Sciatic nerve (tissue), 2 donors: ENCODE results near the gene GPR180. TPM values are rescaled to one million over a fixed set of nuclear protein-coding genes. Genes with fewer than 3 reads are reported as not detected.

Experiments
- ATAC-seq: fragments of 200-7000 bp; cut with Tn5 transposase; one replicate; pipeline ENCODE4 v1.9.1; 2020; ENCODE audit warnings: mild to moderate bottlenecking, moderate library complexity
- DNase-seq: peaks from one replicate; pipeline ENCODE4 v3.0.0-alpha.2; 2020; ENCODE audit warnings: low spot score
- intact Hi-C: fragments of 100-400 bp; cut with DNase I; formaldehyde crosslinking; loops from one replicate; pipeline ENCODE4 v1.14.2; 2022
- total RNA-seq: library from RNA; stranded (reverse); fragmentation: NEBNext Ultra II Directional; extraction: Animal tissue kit (Norgen Biotek cat#: 25700); gene quantifications from one replicate; pipeline ENCODE4 v1.2.1, GENCODE V29; 2021
- donor health status: DM: no; HTN: no; CAD: no.
- donor health status: DM: no; HTN: no; CAD: no.

The GPR180 gene
- total RNA-seq, 1 donor from 2014 or later: 5.8 TPM

DNA sequence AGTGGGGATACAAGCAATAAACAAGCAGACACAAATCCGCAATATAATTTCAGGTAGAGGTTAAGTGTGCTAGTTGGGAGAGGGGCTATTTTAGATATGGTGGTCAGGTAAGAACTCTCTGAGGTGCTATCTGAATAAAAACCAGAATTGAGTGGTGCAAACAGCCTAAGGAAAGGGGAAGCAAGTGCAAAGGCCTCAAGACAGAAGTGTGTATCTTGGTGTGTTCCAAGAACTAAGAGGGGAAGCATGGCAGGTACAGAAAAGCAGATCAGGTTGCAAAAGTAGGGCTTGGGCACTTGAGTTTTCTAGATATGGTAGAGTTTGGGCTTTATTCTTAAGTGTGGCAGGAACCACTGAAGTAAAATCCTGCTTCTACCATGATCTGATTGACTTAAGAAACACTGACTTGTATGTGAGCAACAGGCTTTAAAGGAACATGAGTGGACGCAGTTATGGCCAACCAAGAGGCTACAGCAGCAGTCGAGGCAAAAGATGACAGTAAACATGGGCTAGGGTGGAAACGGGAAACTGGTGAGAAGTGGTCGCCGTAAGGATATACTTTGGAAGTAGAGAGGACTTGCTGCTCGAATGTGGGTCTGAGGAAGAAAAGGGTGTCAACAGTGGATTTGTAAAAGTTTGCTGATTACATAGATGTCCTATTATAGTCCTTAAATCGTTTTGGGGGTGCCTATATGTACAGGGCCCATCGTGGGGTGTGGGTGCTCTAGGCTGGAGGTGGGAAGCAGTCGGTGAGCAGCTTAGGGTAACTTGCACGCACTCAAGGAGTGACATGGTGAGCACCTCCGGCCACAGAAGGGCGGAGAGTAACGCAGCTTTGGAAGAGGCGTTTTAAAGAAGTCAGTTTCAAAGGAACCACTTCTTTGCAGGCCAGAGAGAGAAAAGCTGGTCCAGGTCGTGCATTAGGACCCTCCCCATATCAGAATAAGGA lies 6.4 kb upstream of the GPR180 start:
- DNase-seq (no peak), ATAC-seq (peak; percentile 63)
- intact Hi-C loops: loop anchor here (5.0 kb wide), 1 partner anchor 48 kb away; no protein-coding TSS in a partner anchor

DNA sequence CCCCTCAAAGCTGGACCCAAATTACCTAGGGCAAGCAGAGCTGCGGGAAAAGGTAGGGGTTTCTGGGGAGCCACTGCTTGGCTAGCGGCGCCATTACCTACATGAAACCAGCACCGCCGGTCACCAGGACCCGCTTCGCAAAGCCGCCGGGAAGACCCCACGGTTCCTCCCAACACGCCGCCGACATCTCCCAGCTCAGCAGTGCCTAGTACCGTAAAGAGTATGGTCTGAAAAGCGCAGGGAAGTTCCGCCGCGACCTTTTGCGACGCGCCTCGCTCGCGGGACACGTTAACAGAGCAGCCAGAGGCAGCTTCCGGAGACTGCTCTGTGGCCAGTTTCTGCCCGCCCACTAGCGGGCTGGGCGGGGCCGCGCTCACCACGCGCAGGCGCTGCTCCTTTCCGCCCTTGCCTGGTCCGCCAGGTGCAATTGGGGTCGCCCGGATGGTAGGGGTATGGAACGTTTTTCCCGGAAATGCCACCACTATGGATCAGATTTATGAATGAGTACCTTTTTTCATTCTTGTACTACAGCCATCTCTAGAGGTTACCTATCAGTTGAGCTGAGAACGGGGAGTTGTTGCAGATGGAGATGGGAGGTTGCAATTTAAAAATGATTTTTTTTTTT lies 5.6 kb upstream of the GPR180 start, which contains the start of gene TGDS:
Gene TGDS (minus strand): TSS at position 203 of the 625 bp plus-strand sequence. CDS start 16 bp downstream, at position 187.
- intact Hi-C loops: loop anchor here (5.0 kb wide), 1 partner anchor 49 kb away; no protein-coding TSS in a partner anchor
- DNase-seq (peak; percentile 91), ATAC-seq (peak; percentile 99)

DNA sequence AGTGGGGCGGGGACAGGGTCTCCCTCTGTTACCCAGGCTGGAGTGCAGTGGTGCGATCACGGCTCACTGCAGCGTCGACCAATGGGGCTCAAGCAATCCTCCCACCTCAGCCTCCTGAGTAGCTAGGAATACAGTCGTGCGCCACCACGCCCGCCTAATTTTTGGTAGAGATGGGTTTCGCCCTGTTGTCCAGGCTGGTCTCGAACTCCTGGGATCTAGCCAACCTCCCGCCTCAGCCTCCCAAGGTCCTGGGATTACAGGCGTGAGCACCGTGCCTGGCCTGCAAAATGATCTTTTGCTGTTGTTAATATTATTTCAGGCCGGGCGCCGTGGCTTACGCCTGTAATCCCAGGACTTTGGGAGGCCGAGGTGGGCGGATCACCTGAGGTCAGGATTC lies 5.1 kb upstream of the GPR180 start:
- intact Hi-C loops: loop anchor here (5.0 kb wide), 1 partner anchor 49 kb away; no protein-coding TSS in a partner anchor
- DNase-seq (peak; percentile 65), ATAC-seq (peak; percentile 4)

DNA sequence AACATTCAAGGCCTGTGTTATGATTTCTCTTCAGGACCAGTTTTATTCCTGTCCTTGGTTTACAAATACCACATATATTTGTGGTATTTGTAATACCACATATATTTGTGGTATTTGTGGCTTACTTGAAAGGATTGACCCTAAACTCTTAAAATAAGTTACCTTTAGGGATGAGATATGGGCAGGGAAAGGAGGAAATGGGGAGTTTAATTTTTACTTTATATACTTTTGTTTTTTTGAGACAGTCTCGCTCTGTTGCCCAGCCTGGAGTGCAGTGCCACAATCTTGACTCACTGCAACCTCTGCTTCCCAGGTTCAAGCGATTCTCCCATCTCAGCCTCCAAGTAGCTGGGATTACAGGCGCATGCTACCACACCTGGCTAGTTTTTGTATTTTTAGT lies 3.4 kb upstream of the GPR180 start:
- no peak for ATAC-seq
- intact Hi-C loops: loop anchor here (5.0 kb wide), 1 partner anchor 51 kb away; no protein-coding TSS in a partner anchor
- DNase-seq: no peak

DNA sequence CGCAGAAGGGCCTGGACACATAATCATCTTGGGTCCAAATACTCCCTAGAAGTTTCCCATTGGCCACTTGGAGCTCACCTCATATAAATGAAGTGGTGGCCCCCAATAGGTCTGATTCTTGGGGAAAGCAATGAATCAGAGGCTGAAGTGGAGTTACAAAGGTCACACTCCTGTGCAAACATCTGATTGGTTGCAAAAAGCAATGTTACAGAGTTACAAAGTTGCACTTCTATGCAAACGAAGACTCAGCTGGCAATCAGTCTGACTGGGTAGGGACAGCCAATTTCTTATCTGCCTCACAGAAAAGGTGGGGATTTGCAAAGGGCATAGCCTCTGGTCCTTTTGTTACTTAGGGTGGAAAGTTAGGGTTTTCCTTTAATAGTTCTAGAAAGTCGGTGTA lies 1.8 kb upstream of the GPR180 start:
- intact Hi-C loops: loop anchor here (5.0 kb wide), 1 partner anchor 53 kb away; no protein-coding TSS in a partner anchor
- no peak for ATAC-seq
- no peak for DNase-seq

DNA sequence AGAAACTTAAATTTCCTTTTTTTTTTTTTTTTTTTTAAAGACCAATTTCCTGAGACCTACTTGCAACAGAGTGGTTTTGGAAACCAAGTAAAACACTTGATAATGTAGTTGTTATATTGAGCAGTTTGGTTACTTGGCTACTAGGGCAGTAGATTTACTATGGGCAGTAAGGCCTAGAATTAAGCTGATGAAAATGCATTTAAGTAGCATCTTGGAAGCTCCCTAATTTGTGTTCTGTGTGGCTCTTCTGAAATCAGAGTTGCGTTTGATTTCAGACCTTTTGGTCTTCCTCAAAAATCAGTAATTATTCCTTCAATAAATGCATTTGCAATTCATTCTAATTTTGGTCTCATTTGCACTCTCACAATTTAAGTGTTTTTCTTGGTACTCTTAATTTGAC lies 810 bp downstream of the GPR180 start:
- no peak for DNase-seq
- intact Hi-C loops: no loop called here
- ATAC-seq: no peak

DNA sequence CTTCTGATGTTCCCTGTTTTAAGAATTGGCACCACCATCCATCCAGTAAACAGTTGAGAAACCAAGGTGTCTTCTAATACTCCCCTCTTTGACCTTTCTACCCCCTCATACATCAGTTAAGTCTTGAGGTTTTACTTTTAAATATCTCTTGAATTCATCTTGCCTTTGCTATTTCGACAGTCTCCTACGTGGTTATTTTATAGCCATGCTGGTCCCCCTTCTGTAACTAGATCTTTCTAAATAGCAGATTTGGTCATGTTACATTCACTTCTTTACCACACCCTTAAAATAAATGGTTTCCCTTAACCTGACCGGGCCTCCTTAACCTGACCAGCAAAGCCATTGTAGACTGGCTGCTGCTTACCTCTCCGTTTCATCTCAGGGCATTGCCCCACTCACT lies 5.4 kb downstream of the GPR180 start:
- DNase-seq (no peak), ATAC-seq (no peak)
- intact Hi-C loops: no loop called here

DNA sequence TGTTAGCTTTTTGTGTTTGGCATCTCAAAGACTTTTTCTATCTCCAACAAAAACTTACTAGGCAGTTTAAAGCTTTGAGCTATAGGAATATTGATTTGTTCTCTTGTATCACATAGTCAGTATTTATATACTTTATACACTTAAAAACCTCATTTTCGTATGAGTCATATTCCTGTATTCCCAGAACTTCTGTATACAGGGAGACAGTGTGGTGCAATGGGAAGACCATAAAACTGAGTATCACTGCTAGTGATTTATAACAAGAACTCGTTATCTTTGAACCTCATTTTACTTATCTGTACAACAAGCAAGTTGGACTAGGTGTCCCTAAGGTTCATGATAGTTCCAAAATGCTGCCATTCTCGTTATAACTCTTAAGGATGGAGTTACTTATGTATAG lies 6.3 kb downstream of the GPR180 start:
- intact Hi-C loops: no loop called here
- no peak for ATAC-seq
- DNase-seq: no peak

DNA sequence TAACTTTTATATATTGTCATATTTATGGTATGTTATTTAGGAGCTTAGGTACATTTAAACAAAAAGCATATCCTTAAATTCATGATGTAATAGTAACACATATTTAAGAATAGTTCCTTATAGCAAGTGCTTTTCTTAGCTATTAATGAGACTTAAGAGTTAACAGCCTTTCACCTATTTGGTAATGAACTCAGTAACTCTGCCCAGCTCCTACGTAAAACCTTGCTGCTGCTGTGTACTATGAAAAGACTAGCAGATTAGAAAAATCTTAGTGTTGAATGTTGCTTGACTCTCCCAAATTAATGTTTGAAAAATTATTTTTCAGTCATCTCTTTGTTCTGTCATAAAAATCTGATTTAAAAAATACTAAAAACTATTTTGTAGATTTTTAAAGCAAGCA lies 6.9 kb downstream of the GPR180 start:
- intact Hi-C loops: no loop called here
- DNase-seq (no peak), ATAC-seq (no peak)

DNA sequence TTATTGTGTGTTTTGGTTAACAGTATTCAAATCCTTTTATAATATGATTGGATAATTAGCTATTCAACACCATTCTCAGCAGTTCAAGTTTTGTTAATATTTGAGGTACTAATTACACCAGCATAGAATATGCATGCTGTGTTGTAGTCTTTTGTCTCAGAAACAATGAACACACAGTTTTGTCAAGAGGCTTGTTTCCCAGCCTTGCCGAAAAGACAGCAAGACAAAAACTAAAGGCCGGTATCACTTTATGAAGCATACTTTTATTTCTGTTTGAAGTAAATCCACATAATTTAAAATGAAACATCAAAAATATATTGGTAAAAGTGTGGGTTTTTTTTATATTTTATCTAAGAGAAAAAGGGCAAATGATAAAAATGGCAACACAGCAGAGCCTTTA lies 7.5 kb downstream of the GPR180 start:
- intact Hi-C loops: no loop called here
- no peak for ATAC-seq
- no peak for DNase-seq

DNA sequence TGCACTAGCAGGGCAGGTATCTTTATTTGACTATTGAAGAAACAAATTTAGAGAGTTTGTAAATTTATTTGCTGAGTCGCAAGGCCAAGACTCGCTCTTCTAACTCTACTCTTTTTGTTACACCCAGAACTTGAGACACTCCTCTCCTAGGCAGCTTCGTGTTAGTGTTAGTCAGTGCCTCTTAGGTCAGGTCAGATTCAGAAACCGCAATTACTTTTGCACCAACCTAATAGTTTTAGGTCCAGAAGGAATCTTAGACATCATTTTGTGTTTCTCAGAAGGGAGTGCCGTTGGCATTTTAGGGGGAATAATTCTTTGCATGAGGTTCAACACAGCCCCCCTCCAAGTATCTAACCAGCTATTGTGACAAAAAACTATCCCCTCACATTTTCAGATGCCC lies 8.8 kb downstream of the GPR180 start:
- ATAC-seq (no peak), DNase-seq (no peak)
- intact Hi-C loops: loop anchor here (10.0 kb wide), 1 partner anchor 176 kb away; no protein-coding TSS in a partner anchor

DNA sequence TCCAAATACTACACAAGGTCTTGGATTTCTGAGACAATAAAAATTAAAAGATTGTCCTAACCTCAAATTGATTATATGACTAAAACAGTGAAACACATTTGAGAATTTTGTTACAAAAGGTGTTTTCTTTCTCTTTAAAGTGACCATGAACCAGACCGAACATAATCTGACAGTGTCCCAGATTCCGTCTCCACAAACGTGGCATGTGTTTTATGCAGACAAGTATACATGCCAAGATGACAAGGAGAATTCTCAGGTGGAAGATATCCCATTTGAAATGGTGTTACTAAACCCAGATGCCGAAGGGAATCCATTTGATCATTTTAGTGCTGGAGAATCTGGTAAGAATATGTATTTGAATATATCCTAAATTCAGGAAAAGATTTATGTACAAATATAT lies 10.4 kb downstream of the GPR180 start:
- DNase-seq (no peak), ATAC-seq (no peak)
- intact Hi-C loops: loop anchor here (10.0 kb wide), 1 partner anchor 177 kb away; no protein-coding TSS in a partner anchor

DNA sequence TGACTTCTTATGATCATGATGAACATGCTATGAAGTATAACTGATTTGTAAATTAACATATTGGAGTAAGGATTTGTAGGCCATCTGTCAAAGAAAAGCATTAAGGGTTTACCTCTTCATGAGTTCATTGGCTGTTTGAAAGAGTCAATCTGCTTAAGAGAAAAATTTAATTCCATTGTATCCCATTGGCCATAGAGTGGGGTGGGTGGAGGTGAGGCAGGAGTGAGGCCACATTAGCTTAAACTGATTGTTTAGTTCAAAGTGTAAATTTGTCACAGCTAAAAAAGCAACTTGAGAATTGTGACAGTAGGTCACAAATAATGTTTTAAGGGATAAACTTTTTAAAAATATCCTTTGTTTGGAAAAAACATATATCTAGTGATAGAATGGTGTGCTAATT lies 11.4 kb downstream of the GPR180 start:
- ATAC-seq: no peak
- intact Hi-C loops: loop anchor here (10.0 kb wide), 1 partner anchor 178 kb away; no protein-coding TSS in a partner anchor

DNA sequence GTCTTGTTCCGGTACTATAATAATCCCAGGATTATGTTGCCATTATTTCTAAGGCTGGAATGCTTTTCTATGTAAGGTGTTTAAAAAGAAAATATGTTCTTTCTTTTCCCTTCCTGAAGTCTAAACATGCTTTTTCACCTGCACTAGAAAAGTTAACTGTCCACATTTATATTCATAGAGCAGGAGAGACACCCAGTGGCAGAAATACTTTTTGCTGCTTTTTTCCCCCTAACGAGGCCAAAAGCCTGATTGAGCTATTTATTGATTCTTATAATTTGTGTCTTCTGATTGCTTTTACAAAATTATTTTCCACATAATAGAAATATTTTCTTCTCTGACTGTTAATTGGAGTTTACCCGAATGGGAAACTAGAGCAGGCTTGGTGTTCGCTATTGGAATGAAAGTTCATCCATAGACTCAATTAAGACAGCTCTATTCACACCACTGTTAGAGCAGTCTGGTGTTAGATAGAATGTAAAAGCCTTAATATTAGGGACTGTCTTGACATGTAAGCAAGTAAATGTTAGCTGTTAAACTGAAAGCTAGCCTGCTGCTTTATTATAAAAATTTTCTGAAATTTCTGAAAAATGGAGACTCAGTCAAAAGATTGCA lies 15.8 kb downstream of the GPR180 start:
- DNase-seq (no peak), ATAC-seq (peak; percentile 70)
- intact Hi-C loops: loop anchor here (10.0 kb wide), 1 partner anchor 183 kb away; no protein-coding TSS in a partner anchor

More for the DNA sequence above, 11.4 kb downstream of the GPR180 start:
- no peak for DNase-seq

DNA sequence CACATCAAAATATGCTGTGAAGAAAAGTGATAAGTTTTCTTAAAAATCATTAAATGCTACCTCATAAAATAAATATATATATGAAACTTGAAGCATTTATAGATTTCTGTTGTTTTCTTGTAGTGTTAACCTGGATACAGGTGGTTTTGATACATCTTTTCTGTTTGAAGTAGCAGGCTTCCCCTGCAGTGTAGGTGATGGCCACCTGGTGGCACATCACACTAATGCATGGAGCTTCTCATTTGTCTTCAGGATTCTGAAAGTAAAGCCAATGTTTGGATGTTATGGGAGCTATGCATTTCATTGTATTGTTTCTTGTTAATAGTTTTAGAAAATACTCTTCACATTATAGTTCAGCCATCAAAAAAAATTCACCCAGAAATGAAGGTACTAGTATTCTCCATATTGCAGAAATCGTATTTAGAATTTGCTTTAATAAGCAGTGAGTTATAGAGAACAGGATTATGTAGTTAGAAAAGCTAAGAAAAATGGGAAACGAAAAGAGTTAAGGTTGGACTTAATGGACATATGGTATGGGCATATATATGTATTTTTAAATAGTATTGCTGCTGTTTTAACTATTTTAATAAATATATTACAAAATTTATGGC lies 18.7 kb downstream of the GPR180 start:
- DNase-seq (no peak), ATAC-seq (no peak)
- intact Hi-C loops: no loop called here

DNA sequence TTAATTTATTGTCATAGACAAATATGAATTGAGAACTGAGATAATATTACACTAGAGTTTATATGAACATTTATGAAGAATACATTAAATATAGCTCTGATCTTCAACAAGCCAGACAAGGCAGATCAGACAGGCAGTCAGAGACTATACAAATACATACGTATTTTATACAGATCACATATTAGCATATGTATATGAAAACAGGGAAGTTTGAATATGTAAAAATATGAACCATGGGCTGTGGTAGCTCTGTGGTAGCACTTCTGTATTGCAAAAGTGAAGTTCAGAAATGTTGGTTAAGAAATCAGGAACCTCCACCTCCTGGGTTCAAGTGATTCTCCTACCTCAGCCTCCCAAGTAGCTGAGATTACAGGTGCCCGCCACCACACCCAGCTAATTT lies 20.7 kb downstream of the GPR180 start:
- intact Hi-C loops: no loop called here
- ATAC-seq (no peak), DNase-seq (no peak)

DNA sequence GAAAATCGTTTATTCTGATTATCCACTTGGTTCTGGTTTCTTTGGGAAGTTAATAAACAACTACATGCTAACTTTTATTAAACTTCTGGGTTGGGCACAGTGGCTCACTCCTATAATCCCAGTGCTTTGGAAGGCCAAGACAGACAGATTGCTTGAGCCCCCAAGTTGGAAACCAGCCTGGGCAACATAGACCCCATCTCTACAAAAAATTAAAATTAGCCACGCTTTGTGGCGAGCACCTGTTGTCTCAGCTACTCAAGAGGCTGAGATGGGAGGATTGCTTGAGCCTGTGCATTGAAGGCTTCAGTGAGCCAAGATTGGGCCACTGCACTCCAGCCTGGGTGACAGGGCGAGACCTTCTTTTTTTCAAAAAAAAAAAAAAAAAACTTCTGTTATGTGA lies 21.7 kb downstream of the GPR180 start:
- intact Hi-C loops: no loop called here
- DNase-seq (no peak), ATAC-seq (no peak)

DNA sequence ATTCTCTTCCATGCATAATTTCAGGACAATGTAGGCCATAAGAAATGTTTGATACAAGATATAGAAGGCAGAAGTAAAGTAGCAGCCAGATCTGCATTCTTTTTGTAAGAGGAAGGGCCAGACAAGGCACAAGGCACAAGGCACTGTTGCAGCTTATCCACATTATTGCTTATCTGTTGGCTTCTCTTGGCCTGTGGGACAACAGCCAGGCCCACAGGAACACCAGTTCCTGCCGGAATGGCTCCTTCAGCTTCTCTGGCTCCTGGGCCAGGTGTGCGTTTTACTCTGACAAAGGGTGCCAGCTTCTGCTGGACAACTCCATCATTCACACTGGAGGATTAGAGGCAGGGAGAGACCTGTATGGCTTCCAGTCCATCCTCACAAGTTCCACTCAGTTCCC lies 29.2 kb downstream of the GPR180 start:
- DNase-seq (no peak), ATAC-seq (no peak)
- intact Hi-C loops: no loop called here
